ENCODE results near the gene RBM14.

DNA sequence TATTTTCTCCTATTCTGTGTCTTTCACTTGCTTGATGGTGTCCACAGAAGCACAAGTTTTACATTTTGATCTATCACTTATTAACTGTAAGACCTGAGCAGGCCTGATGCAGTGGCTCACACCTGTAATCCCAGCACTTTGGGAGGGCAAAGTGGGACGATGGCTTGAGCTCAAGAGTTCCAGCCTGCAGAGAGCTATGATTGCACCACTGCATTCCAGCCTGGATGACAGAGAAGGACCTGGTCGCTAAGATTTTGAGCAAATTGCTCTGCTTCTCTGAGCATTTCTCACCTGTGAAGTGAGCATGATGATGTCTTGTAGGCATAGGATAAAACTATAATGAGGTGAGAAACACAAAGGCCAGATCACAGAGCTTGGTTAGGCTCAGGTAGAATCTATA, 30.3 kb upstream of the RBM14 start:
- no peak for TF ChIP-seq EZH2phosphoT487 (IDR thresholded peaks at IDR 0.05; ENCODE audit: insufficient read depth, low read depth)
- no peak for TF ChIP-seq EZH2 (IDR thresholded peaks at IDR 0.05; ENCODE audit: insufficient read depth, poor library complexity, severe bottlenecking)
